GM18909 (cell line): ENCODE data around the gene C3orf52.

ENCODE experiments used
- ATAC-seq: cut with Tn5 transposase; IDR thresholded peaks from one replicate; pipeline ENCODE4 v1.9.1; 2021; ENCODE audit warnings: mild to moderate bottlenecking; ENCODE audit not compliant: unreplicated experiment, poor library complexity

Gene C3orf52

DNA sequence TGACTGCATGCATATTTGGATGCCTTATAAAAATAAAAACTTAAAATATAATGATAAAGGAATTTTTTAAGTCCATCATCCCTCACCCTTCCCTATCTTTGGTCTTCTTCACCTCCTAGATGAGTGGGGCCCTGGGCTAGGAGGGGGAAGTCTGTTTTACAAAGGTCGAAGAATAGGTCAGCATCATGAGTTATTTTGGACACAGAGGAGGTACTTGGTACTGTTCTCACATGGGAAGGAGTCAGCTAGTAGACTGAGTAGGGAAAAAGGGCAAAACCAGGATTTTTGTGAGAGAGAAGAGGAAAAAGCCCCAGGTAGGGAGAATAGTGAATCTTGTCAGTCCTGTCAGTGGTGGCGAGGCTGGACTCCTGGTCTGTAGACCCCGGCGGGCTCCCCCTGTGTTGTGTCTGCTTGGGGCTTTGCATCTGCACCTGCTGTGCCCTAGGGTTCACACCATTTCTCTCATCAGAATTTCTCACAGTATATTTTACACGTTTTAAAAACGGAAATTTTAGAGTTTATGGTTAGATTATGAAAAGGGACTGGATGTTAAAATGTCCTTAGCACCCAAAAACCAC is 29.7 kb downstream of the C3orf52 start:
- ATAC-seq: no peak

DNA sequence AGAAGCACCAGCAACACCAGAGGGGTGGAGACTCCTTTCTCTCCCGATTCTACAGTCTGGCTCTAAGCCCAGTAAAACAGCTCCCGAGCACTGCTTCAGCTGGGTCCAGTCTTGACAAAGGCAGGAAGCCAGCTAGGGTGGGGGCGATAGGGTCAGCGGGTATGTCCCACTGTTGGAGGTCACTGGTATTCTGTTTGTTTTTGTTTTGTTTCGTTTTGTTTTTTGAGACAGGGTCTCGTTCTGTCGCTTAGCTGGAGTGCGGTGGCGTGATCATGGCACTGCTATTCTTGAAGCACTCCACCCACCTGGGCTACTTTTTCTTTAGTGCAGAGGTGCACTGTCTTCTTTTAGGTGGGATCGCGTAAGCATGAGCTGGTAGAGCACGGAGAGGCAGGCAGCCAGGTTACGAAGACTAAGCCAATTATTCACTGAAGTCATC is 30.6 kb downstream of the C3orf52 start:
- no peak for ATAC-seq

DNA sequence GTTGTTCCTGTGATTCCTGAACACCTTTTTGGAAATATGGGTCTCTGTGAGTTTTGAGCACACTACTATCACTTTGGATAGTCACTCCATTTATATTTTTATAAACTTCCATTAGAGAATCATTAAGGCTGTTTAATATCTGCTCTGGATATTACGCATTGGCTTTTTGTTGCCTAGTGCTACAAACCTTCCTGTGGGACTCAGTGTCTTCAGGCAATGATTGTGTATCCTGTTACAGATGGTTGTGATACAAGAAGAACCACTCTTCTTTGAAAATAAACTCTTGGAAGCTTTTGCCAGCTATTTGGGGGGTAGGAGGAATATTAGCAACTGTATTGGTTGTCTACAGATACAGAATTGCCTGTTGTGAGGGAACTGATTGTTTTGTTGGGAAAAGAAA is 31.2 kb downstream of the C3orf52 start:
- ATAC-seq: no peak

DNA sequence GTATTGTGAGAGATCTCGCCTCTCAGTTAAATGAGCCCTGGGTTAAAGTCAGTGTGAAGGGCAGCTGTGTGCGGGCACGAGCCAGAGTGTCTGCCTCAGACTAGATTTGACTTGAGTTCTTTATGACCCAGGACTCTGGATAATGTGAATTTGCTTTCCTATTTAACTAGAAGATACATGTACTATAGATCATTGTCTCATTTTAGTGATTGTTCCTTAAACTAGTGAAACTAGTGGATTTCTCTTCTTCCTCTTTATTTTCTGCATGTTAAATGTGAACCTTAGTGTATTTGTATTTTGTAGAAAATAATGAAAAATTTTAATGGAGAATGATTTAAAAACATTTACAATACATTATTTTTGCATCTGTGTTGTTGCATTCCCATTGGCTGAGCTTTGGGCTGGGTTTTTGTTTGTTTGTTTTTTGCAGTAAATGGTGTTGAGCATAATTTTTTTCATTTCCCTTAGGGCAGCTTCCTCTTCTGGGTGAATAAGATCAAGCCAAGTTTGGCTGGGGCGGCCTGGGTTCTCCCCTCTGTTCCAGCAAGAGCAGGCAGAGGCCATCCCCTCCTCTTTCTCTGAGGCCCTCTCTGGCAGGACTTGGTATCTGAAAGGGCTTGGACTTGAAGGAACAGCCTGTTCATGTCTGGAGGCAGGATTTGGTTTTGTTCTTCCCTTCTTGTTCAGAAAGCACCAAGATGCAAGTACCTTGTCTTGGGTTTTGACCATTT is 31.8 kb downstream of the C3orf52 start:
- ATAC-seq: no peak

DNA sequence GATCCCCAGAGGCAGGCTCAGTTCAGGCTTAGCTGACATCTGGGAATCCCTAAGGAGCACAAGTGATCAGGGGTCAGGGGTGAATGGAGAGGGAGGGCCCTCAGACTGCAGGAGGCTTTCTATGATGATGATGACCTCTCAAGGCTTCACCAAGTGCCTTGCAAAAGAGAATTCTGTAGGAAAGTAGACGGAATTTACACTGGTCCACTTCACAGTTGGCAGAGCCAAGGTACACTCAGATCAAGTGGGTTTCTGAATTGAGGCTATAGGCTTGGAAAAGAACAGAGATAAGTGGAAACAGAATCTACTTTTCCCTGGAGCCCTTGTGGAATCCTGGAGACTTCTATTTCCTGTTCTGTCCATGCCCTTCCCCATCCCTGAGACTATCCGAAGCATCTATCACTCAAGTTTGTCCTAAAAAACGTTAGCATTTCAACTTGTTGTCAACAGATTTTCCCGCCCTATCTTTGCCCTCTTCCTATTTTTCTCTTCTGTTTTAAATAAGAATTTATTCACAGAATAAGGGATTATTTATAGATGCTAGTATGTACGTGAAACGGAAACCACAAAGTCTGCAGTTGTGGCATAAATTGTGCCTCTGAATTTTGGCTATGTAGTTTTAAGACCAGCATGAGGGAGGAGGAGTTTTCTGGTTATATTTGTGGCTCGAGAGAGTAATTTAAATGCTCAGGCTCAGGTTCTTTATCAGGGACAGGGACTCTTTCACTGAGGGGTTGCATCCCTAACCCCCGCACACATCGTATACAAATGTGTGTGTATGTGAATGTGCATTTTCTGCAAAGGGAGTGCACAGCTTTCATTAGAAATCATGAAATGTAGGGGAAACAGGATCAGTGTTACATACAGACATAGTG is 34.0 kb downstream of the C3orf52 start:
- peak; percentile 33 for ATAC-seq

DNA sequence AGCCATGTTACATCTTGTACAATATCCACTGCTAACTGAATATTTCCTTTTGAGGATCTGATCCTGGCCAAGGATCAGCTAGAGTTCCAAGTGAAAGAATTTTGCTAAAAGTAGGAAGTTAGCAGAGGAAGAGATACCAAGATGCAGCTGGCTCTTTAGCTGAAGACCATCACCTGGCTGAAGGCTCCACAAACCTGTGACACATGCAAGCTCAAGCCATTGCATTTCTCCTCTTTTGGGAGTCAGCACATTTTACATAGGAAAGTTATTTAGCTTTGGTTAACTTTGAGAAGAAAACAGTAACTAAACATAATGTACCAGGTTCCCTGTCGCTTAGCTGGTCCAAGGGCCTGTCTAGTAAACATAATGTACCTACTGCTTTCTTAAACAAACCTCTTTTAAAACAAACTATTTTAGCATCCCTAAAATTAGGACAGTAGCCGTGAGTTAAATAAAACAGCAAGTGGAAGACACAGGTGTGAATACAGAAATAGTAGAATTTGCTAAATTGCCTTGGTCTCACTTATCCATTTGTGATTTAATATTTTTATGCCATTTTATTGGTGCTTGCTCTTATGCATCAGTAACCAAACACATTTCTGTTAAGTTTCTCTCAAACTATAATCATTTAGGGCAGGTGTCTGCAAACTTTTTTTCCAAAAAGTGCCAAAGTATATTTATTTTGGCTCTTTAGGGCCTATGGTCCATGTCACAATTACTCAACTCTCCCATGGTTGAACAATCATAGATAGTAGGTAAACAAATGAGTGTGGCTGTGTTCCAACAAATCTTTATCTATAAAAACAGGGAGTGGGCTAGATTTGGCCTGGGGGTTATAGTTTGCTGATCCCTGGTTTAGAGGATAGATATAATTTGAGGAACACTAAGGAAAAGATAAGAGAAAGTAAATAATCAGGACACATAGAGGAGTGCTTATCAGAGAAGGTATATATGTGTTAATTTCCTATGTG is 35.7 kb downstream of the C3orf52 start:
- no peak for ATAC-seq

DNA sequence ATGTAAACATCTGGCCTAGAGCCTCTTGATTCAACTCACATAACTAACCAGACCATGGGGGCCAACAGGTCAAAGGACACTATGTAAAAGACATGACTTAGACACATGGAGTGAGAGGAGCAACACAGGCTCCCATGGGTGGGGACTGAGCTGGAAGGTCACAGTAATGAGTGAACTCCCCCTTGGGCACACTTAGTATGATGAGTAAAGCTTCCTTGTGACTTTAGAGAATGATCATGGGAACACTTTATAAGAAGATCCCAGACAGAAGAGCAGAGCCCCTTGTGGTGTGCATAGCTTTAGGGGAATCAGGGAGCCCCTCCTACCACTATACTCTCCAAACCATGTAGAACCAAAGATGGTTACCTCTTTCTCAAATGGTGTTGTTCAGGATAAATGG is 36.7 kb downstream of the C3orf52 start:
- no peak for ATAC-seq

DNA sequence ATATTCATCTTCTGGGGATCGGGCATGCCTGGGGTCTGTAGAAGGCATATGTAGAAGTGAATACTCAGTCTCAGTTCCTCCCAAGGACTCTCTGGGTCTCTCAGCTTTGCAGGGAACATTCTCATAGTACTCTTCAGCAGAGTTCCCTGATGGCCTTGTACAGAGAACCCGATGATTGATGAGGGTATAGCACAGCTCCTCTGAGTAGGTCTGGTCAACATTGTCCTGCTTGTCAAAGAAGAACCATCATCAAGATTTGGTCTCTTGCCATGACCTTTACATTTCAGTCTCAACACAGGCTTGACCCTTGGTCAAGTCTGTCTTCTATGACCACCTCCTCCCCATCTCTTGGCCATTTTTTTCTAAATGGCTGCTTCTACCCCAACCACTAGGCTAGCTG is 37.4 kb downstream of the C3orf52 start:
- ATAC-seq: no peak

DNA sequence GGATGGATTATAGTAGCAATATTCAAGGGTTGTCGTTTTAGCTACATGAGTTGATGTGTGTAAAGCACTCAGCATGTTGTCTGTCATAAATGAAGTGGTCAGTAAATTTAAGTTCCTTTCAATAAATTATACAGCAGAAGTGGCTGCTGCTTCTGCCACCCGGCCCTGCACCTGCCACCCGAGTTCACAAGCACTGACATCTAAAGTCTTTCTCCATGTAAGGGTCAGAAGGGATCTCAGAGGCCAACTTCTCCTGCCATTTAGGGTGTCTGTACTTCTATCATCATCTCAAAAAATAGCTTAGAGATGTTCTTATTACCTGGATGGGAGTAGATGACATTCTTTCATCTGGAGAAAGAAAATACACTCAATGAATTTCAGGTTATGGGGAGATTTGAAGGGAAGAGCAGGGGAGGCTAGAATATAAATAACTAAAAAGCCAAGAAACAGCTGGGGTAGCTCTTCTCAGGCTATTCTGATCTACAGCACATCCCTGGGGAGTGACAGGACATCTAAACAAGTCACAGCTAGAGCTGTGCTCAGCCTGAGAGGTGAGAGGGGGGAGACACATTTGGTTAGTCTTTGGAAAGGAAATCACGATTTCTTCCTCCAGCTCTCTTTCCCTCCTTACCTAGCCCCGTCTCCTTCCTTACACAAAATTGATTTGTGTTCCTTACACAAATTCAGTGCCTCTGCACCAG is 38.9 kb downstream of the C3orf52 start:
- no peak for ATAC-seq

DNA sequence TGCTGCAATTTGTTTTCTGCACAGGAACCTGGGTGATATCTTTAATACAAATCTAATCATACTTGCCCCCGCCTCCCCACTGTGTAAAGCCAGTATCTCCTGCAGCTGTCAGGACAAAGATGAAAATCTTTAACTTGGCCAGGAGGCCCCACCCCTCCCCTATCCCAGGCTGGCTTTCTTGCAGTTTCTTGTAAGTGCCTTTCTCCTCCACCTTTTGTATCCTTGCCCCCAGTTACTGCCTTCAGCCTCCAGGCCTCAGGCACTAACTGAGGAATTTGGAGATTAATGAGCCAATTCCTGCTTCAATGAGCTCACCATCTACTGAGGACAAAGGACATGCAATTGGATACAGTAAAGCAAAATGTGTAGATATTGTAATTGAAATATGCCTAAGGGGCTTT is 40.3 kb downstream of the C3orf52 start:
- no peak for ATAC-seq

DNA sequence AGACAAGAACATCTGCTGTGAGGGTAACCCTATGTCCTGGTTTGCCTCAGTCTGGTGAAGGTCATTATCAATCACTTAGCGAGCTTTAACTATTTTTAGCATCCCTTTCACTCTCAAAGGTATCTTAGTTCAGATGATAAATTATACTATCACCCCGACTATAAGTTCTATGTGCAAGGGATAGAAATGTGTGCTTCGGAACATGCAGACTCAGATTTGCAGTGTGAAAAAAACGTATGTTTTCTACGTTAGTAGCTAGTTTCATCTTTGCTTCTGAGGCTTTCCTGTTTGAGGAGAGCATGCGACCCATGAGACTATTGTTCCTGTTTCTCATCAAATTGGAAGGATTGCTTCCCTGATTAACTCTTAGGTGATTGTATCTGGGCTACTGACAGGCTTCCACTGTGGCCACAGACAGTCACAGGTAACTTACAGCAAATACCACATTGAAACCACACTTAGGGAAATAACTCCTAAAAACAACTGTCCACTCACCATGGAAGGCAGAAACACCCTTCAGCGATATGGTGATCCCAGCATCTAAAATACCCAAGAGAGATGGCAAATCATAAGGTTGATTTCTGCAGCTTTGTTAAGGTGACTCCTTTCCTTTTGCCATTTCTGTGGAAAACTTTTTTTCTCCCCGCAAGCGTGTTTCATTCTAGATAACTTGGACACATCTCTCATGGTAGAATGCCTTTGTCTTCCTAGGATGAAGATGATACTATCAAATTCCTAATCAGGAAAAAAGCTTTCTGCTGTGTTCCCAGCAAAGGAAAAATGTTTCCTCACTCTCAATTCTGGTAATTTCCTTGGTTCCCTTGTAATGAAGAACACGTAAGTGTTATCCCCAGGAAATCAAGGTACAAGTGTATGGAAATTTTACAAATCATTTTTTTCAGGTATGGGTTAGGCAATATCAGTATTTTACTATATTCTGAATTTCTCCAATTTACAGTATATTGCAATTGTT is 41.6 kb downstream of the C3orf52 start:
- ATAC-seq: no peak

DNA sequence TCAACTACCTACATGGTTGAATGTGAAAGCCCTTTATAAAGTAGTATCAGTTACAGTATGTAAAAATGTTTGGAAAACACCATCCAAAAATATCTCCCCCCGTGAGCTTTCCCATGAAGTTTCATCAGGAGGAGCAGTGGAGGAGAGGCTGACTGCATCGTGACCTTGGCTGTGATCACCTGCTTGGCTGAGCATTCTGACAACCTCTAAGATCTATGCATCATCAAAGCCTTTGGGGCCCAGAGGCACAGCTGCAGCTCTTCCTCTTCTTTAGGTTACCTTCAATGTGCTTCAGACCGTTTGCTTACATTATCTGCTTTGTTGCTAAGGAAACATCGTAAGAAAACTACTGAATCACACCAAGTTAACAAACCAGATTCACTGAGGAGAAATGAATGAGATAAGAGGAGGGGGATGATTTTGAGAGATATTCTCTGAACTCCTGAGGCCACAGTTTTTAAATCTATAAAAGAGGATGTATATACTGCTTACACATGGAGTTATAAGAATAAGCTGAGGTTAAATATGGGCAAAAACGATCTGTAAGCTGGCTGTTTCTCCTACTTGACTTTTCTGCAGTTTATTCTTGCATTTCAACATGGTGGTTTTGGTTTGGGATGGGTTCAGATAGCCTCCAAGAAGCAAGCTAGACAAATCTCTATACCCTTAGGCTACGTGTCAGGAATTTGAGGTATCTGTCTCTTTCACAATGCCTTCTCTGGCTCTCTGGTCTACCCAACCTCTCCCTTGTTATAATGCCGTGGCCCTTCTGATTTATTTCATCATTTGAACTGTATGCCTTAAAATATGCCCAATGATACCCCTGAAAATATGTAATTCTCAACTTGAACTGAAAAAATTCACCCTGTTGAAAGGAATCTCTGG is 42.9 kb downstream of the C3orf52 start:
- ATAC-seq: peak; percentile 56

DNA sequence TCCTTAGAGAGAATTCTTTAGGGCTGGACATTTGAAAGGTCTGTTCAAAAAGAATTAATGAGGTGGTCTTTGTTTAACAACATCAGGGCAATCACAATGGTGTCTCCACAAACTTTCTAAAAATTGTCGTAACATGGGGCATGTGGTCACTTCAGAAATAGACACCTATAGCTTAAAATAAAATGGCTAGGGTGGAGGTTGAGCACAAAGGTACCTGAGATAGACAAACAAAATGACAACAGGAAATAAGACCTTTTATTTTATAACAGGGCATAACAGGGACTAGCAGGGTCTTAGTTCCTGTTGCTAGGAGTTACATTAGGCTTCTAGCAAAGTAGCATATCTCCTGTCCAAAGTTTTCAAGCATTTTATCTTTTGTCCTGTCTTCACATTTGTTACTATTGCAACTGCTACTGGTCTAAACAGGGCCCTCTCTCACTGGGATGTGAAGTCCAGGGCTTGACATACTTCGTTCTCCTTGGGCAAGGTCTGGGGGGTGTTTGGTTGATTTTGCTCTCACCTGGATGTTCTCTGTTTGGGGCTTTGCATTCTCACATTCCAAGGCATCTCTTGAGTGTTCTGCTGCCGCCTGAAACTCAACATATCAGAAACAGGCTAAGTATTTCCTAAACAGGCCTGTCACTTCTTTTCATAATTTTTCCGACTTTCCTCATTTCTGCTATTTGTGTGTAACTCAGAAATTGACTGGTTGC is 43.9 kb downstream of the C3orf52 start:
- no peak for ATAC-seq

DNA sequence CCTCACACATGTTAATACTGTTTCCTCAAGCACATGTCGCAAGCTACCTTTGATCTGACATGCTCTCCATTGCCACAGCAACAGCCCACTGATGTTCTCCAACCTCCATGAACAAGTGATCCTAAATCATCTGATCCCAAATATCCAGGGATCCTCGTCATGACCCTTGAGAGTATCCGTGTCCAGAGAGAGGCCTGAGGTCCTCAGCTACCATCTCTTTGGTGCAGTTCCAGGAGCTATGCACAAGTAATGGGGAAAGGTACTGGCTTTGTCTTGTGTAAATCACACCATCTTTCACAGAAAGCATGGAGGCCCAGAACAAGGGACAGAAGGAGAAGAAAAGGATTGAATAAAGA is 44.4 kb downstream of the C3orf52 start:
- no peak for ATAC-seq

DNA sequence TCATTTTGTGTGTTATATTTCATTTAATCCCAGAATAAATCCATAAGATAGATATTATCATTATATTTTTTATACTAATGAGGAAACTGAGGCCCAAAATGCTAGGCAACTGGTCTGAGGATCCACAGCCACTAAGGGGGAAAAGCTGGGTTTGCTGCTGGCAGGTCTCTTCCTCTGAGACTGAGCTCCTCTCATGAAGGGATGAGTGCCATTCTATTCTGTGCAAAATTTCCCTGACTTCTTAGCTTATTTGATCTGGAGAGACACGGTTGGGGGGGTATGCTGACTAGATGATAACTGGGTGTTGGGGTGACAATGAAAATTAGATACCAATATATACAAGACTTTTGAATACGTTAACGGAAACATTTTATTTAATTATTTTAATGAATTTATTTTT is 44.9 kb downstream of the C3orf52 start:
- ATAC-seq: no peak

DNA sequence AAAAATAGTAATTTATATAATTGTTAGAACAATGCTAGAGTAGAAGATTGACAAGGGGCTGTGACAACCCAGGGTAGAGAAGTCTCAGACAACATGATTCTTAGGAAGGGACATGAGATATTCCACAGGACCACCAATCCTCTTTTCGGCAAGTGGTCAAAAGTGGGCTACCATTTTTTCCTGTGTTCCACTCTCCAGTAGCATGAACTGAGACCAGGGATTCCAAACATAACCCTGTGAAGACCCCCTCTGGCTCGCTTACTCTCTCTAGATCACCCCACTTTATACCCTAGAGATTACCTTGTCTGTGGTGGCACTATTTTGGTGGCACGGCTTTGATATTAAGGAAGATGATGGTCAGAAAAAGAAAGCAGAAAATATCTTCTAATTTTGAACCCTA is 45.9 kb downstream of the C3orf52 start:
- no peak for ATAC-seq

DNA sequence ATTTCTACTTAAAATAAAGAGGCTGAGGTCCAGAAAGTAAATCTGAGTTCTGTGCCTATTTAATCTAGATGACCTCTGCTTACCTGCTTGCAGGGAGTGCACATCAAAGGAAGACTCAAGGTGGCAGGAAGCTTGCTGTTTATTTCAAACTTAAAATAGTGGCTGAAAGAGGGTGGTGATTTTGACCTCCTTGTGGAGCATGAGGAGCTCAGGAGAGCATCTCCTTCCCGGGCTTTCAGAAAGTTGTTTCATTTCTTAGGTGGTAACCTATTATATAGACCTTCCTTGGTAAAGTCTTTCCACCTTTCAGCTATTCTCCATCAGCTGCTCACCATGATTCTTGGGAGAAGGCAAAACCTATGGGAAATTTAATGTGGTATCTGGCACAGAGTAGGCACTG is 46.4 kb downstream of the C3orf52 start:
- no peak for ATAC-seq
